CD8-positive, alpha-beta memory T cell (primary cell): ENCODE data around the gene PHYHIPL. TPM values are rescaled to one million over a fixed set of nuclear protein-coding genes. Genes with fewer than 3 reads are reported as not detected.
A peak's percentile ranks its signal among the peaks of the same experiment; 100 is the strongest.
"Not testable (repeated sequence)": the region's sequence is repeated elsewhere in the genome, so short reads cannot be mapped to it uniquely, and the experiment has no call there.

Experiments
- CTCF ChIA-PET: fragments of 350-600 bp; sonication (Branson Sonifier 250); formaldehyde crosslinking; loops from one replicate; lab custom pipeline; 2021; ENCODE audit warnings: antibody characterized with exemption; lab: Charles Lee
- POLR2A ChIA-PET: fragments of 350-600 bp; sonication (Branson Sonifier 250); formaldehyde crosslinking; loops from one replicate; lab custom pipeline; 2021; ENCODE audit warnings: antibody characterized with exemption; lab: Charles Lee
- DNase-seq, 5 donors: peaks; one replicate each; pipeline versions ENCODE4 v3.0.0 to v3.0.0-alpha.2; 2020 to 2022; ENCODE audit warnings: mixed read lengths in 1 of 5
- H3K27ac ChIP-seq: one replicate; pipeline ENCODE4 v1.7.0; 2013; ENCODE audit warnings: low read depth, mild to moderate bottlenecking, low read length, moderate library complexity
- H3K27me3 ChIP-seq: 2 replicates; pipeline ENCODE4 v1.7.0; 2013; ENCODE audit warnings: low read length, mild to moderate bottlenecking; ENCODE audit not compliant: insufficient read depth, poor library complexity, severe bottlenecking
- H3K36me3 ChIP-seq: 2 replicates; pipeline ENCODE4 v1.7.0; 2013; ENCODE audit warnings: mild to moderate bottlenecking, low read length, moderate library complexity; ENCODE audit not compliant: insufficient read depth
- H3K4me1 ChIP-seq: 2 replicates; pipeline ENCODE4 v1.7.0; 2013; ENCODE audit warnings: mild to moderate bottlenecking, low read length, moderate library complexity; ENCODE audit not compliant: insufficient read depth
- H3K4me3 ChIP-seq: 2 replicates; pipeline ENCODE4 v1.7.0; 2013; ENCODE audit warnings: mild to moderate bottlenecking, low read length
- H3K9me3 ChIP-seq: 2 replicates; pipeline ENCODE4 v1.7.0; 2013; ENCODE audit warnings: mild to moderate bottlenecking, low read length
- H3K27ac Mint-ChIP-seq, 8 donors: one replicate each; pipeline ENCODE4 v1.8.0; 2020 to 2021; ENCODE audit warnings: mixed read lengths in 8 of 8, mild to moderate bottlenecking in 6 of 8, inconsistent platforms in 3 of 8, moderate library complexity in 3 of 8
- H3K27me3 Mint-ChIP-seq, 2 donors: one replicate each; pipeline ENCODE4 v1.8.0; 2020 to 2021; ENCODE audit warnings: mixed read lengths in 2 of 2, mild to moderate bottlenecking in 1 of 2, moderate library complexity in 1 of 2
- H3K36me3 Mint-ChIP-seq, 3 donors: one replicate each; pipeline ENCODE4 v1.8.0; 2020 to 2021; ENCODE audit warnings: mixed read lengths in 3 of 3, inconsistent platforms in 1 of 3, mild to moderate bottlenecking in 1 of 3
- H3K4me1 Mint-ChIP-seq, 3 donors: one replicate each; pipeline ENCODE4 v1.8.0; 2020 to 2021; ENCODE audit warnings: mixed read lengths in 3 of 3, inconsistent platforms in 1 of 3, mild to moderate bottlenecking in 1 of 3
- H3K4me3 Mint-ChIP-seq, 7 donors: one replicate each; pipeline ENCODE4 v1.8.0; 2020 to 2021; ENCODE audit warnings: mixed read lengths in 7 of 7, mild to moderate bottlenecking in 6 of 7, moderate library complexity in 4 of 7, inconsistent platforms in 2 of 7
- H3K9me3 Mint-ChIP-seq, 5 donors: one replicate each; pipeline ENCODE4 v1.8.0; 2020 to 2022; ENCODE audit warnings: mixed read lengths in 5 of 5, mild to moderate bottlenecking in 3 of 5, moderate library complexity in 2 of 5, inconsistent platforms in 1 of 5
- polyA plus RNA-seq: library from polyadenylated mRNA; unstranded; fragments of 300-500 nt; fragmentation: Illumina TruSeq; gene quantifications from one replicate; pipeline ENCODE4 v1.2.3, GENCODE V29; 2021
- total RNA-seq, 2 experiments: library from RNA; stranded (reverse); gene quantifications; one replicate each; pipeline ENCODE4 v1.2.3, GENCODE V29; 2021

PHYHIPL gene
- total and polyA plus RNA-seq, 3 experiments from 2014 or later: not detected

- Histone ChIP-seq H3K9me3 (no peaks in the 10 kb centered on the region), H3K27ac (no peak overlapping the region), H3K27me3 (no peaks in the 10 kb centered on the region), H3K4me3 (no peak overlapping the region), H3K4me1 (no peaks in the 10 kb centered on the region), H3K36me3 (no peaks in the 10 kb centered on the region)
- Mint-ChIP-seq H3K27me3 (no peaks in the 10 kb centered on the region), H3K9me3 (peaks cover 0 to 8% (median 0%) of the 10 kb centered on the region in 5 donors), H3K4me1 (no peaks in the 10 kb centered on the region), H3K36me3 (no peaks in the 10 kb centered on the region), H3K27ac (no peak overlapping the region), H3K4me3 (no peak overlapping the region)
- no peak for DNase-seq
- ChIA-PET POLR2A (no interaction called here), CTCF (no interaction called here)
Measured at GRCh38 chr10:59214160-59214559, 37.7 kb downstream of the PHYHIPL start.

DNA sequence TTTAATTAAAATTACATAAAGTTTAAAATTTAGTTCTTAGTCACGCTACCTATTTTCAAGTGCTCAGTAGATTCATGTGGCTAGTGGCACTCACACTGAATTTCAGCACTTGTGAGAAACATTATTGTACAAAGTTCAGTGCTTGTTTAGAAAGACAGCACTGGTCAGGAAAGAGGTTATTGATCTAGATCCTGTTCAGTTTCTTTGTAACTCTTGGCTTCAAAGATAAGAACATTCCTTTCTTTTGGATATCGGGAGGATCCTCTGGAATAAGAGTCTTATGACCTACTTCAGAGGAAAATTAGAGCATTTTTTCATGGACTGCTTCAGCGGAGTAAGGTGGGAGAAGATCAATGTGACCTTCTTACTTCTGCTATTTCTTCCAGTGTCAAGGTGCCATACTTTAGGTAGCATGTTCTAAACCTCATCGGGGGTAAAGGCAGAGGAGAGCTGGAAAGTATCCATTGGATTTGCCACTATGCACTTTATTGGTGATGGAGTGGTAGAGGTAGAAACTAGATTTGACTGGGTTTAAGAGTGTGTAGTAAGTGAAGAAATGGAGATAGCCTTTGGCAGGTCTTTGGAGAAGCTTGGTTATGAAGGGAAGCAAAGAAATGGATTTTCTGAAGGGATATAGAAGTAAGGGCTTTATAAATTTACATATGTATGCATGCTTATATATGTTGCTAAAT, 39.9 kb downstream of the PHYHIPL start:
- Histone ChIP-seq H3K27ac (no peak overlapping the region), H3K4me3 (no peak overlapping the region), H3K36me3 (no peaks in the 10 kb centered on the region), H3K4me1 (no peaks in the 10 kb centered on the region), H3K9me3 (no peaks in the 10 kb centered on the region), H3K27me3 (no peaks in the 10 kb centered on the region)
- H3K36me3 Mint-ChIP-seq: no peaks in the 10 kb centered on the region
- no peak overlapping the region for H3K27ac Mint-ChIP-seq
- ChIA-PET POLR2A (no interaction called here), CTCF (no interaction called here)
- no peaks in the 10 kb centered on the region for H3K27me3 Mint-ChIP-seq
- no peaks in the 10 kb centered on the region for H3K9me3 Mint-ChIP-seq
- no peak overlapping the region for H3K4me3 Mint-ChIP-seq
- no peak for DNase-seq
- H3K4me1 Mint-ChIP-seq: no peaks in the 10 kb centered on the region

GRCh38 chr10:59222788-59223187, 46.3 kb downstream of the PHYHIPL start:
- Mint-ChIP-seq H3K27ac (no peak overlapping the region), H3K9me3 (peaks cover 0 to 4% (median 0%) of the 10 kb centered on the region in 5 donors), H3K27me3 (peaks cover 0 to 3% of the 10 kb centered on the region in 2 donors), H3K4me1 (no peaks in the 10 kb centered on the region), H3K4me3 (no peak overlapping the region), H3K36me3 (no peaks in the 10 kb centered on the region)
- Histone ChIP-seq H3K27ac (no peak overlapping the region), H3K4me1 (no peaks in the 10 kb centered on the region), H3K9me3 (no peaks in the 10 kb centered on the region), H3K27me3 (no peaks in the 10 kb centered on the region), H3K36me3 (no peaks in the 10 kb centered on the region), H3K4me3 (no peak overlapping the region)
- ChIA-PET CTCF (no interaction called here), POLR2A (no interaction called here)
- DNase-seq: no peak

GRCh38 chr10:59223597-59223996, 47.2 kb downstream of the PHYHIPL start:
- H3K9me3 Mint-ChIP-seq, CTCF ChIA-PET, DNase-seq, POLR2A ChIA-PET, H3K27ac Mint-ChIP-seq, H3K27me3 Mint-ChIP-seq, H3K36me3 Mint-ChIP-seq, H3K27me3 ChIP-seq, H3K9me3 ChIP-seq, H3K4me3 ChIP-seq, H3K27ac ChIP-seq, H3K36me3 ChIP-seq, H3K4me3 Mint-ChIP-seq, H3K4me1 Mint-ChIP-seq, H3K4me1 ChIP-seq: not testable (repeated sequence)

DNA sequence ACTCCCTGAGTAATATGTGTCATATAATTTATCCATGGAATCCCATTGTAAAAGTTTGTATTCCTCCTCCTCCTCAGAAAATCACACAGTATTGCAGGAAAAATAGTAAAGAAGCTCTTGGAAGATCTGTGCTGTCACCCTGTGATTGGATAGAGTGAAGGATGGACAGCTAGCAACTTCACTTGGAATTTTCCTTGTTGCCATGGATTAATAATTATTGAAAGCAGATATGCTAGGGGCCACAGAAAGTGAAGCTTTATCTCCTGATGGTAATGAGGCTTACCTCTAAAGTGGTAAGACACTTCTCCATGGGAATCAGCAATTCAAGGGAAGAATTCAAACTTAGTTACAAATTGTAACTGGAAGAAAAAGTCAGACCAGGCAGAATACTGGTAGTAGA, 48.8 kb downstream of the PHYHIPL start:
- Mint-ChIP-seq H3K27ac (no peak overlapping the region), H3K27me3 (peaks cover 0 to 3% of the 10 kb centered on the region in 2 donors), H3K9me3 (peaks cover 0 to 4% (median 0%) of the 10 kb centered on the region in 5 donors), H3K36me3 (no peaks in the 10 kb centered on the region), H3K4me3 (no peak overlapping the region), H3K4me1 (no peaks in the 10 kb centered on the region)
- DNase-seq: no peak
- H3K4me1 ChIP-seq: no peaks in the 10 kb centered on the region
- no peaks in the 10 kb centered on the region for H3K9me3 ChIP-seq
- POLR2A ChIA-PET: no interaction called here
- H3K27me3 ChIP-seq: no peaks in the 10 kb centered on the region
- CTCF ChIA-PET: no interaction called here
- no peak overlapping the region for H3K27ac ChIP-seq
- H3K36me3 ChIP-seq: no peaks in the 10 kb centered on the region
- H3K4me3 ChIP-seq: no peak overlapping the region

GRCh38 chr10:59227136-59227673, 50.8 kb downstream of the PHYHIPL start:
- H3K36me3 Mint-ChIP-seq: no peaks in the 10 kb centered on the region
- H3K27me3 ChIP-seq: no peaks in the 10 kb centered on the region
- no peak overlapping the region for H3K4me3 Mint-ChIP-seq
- H3K4me1 Mint-ChIP-seq: no peaks in the 10 kb centered on the region
- H3K4me3 ChIP-seq: no peak overlapping the region
- no peaks in the 10 kb centered on the region for H3K4me1 ChIP-seq
- peak overlapping the region in 1 of 8 donors; percentile 32 for H3K27ac Mint-ChIP-seq
- CTCF ChIA-PET: no interaction called here
- no peaks in the 10 kb centered on the region for H3K36me3 ChIP-seq
- peaks cover 0 to 3% of the 10 kb centered on the region in 2 donors for H3K27me3 Mint-ChIP-seq
- no peak for DNase-seq
- H3K27ac ChIP-seq: no peak overlapping the region
- POLR2A ChIA-PET: no interaction called here
- H3K9me3 ChIP-seq: no peaks in the 10 kb centered on the region
- peaks cover 0 to 4% (median 0%) of the 10 kb centered on the region in 5 donors for H3K9me3 Mint-ChIP-seq

GRCh38 chr10:59229441-59229840, 53.0 kb downstream of the PHYHIPL start:
- H3K4me1 Mint-ChIP-seq: no peaks in the 10 kb centered on the region
- peaks cover 0 to 6% (median 0%) of the 10 kb centered on the region in 5 donors for H3K9me3 Mint-ChIP-seq
- Histone ChIP-seq H3K9me3 (no peaks in the 10 kb centered on the region), H3K27ac (no peak overlapping the region), H3K4me3 (no peak overlapping the region), H3K36me3 (no peaks in the 10 kb centered on the region), H3K27me3 (no peaks in the 10 kb centered on the region), H3K4me1 (no peaks in the 10 kb centered on the region)
- ChIA-PET POLR2A (no interaction called here), CTCF (no interaction called here)
- DNase-seq: no peak
- no peaks in the 10 kb centered on the region for H3K27me3 Mint-ChIP-seq
- H3K4me3 Mint-ChIP-seq: no peak overlapping the region
- H3K36me3 Mint-ChIP-seq: no peaks in the 10 kb centered on the region
- H3K27ac Mint-ChIP-seq: no peak overlapping the region

GRCh38 chr10:59234194-59234593, 57.8 kb downstream of the PHYHIPL start:
- ChIA-PET CTCF (no interaction called here), POLR2A (no interaction called here)
- Histone ChIP-seq H3K9me3 (no peaks in the 10 kb centered on the region), H3K27ac (no peak overlapping the region), H3K4me3 (no peak overlapping the region), H3K27me3 (no peaks in the 10 kb centered on the region), H3K36me3 (no peaks in the 10 kb centered on the region), H3K4me1 (no peaks in the 10 kb centered on the region)
- no peak overlapping the region for H3K27ac Mint-ChIP-seq
- H3K4me3 Mint-ChIP-seq: no peak overlapping the region
- peaks cover 0 to 9% (median 0%) of the 10 kb centered on the region in 5 donors for H3K9me3 Mint-ChIP-seq
- no peaks in the 10 kb centered on the region for H3K4me1 Mint-ChIP-seq
- H3K36me3 Mint-ChIP-seq: no peaks in the 10 kb centered on the region
- no peaks in the 10 kb centered on the region for H3K27me3 Mint-ChIP-seq
- no peak for DNase-seq
